ENCODE data around the gene PDE6A. TPM values are rescaled to one million over a fixed set of nuclear protein-coding genes. Genes with fewer than 3 reads are reported as not detected.
A peak's percentile ranks its signal among the peaks of the same experiment; 100 is the strongest.

Gene PDE6A
- total and polyA plus RNA-seq, 5 experiments from 2014 or later = not detected

DNA sequence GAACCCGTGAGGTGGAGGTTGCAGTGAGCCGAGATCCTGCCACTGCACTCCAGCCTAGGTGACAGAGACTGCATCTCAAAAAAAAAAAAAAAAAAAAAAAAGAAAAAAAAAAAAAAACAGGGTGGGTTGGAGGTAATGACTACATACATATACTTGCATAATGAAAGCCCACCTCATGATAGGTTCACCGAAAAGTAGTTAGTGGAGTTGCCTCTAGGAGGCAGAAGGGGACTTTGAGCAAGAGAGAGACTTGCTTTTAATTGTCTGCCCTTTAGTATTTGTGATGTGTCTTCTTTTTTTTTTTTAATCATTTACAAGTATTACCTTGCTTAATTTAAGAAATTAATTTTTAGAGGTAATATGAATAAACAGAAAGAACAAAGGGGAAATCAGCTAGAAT lies 114.6 kb downstream of the PDE6A start:
- no peak overlapping the region for H3K4me3 Mint-ChIP-seq
- peaks cover 0 to 35% (median 1%) of the 10 kb centered on the region in 3 donors for H3K36me3 Mint-ChIP-seq
- no peak for DNase-seq
- POLR2A ChIA-PET = no interaction called here
- H3K27me3 Mint-ChIP-seq = no peaks in the 10 kb centered on the region
- H3K9me3 Mint-ChIP-seq = no peaks in the 10 kb centered on the region
- no peak for ATAC-seq
- H3K27ac Mint-ChIP-seq = no peak overlapping the region
- peaks cover 0 to 6% (median 2%) of the 10 kb centered on the region in 4 donors for H3K4me1 Mint-ChIP-seq

DNA sequence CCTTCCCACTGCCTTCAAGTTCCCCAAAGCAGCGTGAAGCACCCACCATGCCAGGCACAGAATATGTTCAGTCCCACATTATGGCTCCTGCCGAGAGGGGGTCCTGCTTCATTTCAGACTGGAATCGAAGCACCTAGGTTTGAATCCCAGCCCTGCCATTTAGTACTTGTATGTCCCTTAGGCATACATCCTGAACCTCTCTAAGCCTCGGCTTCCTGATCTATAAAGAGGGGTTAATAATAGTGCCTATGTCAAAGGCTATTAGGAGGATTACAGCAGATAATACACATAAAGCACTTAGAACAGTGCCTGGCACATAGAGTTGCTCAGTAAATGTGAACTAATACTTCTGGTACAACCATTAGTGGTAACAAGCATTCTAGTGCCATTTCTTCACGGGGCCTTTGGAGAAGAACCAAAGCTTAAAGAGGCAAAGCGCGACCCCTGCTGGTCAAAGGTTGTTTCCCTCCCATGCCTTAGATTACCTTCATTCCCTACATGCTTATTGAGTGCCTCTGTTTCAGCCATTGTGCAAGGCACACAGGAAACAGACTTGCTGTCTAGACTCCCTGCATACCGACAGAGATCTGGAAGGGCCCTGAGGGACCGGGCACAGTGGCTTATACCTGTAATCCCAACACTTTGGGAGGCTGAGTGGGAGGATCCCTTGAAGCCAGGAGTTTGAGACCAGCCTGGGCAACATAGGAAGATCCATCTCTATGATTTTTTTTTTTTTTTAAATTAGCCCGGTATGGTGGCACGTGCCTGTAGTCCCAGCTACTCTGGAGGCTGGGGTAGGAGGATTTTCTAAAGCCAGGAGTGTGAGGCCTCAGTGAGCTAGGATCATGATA lies 116.2 kb downstream of the PDE6A start:
- Mint-ChIP-seq H3K9me3 (no peaks in the 10 kb centered on the region), H3K36me3 (peaks cover 0 to 35% (median 0%) of the 10 kb centered on the region in 3 donors), H3K4me3 (no peak overlapping the region), H3K27ac (no peak overlapping the region), H3K27me3 (no peaks in the 10 kb centered on the region), H3K4me1 (peaks cover 0 to 6% (median 2%) of the 10 kb centered on the region in 4 donors)
- POLR2A ChIA-PET = interaction anchor here (0.7 to 1.6 kb wide), 2 partner anchors 192 to 1373 kb away, joined by 3 to 5 read pairs; no protein-coding TSS in a partner anchor
- peak; percentile 80 to 84 for ATAC-seq
- DNase-seq = peak; percentile 55 to 88 (median 75)

DNA sequence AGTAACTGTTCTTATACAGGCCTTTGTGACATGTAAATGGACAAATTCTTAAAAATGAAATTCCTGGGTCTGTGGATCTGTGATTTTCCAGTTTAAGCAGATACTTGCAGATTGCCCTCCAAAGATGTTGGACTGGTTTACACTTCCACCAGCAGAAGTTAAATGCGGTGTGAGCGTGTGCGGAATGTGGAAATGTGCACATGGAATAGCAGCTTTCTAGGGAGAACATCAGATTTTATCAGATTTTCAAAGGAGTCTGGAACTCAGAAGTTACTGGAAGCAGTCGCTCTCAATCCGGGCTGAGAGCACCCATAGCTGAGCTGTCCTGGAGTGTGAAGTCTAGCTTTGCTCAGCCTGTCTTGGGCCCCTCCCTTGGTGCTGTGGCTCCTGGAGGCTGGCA lies 117.0 kb downstream of the PDE6A start:
- Mint-ChIP-seq H3K36me3 (peaks cover 0 to 29% (median 0%) of the 10 kb centered on the region in 3 donors), H3K4me3 (no peak overlapping the region), H3K4me1 (peaks cover 0 to 6% (median 2%) of the 10 kb centered on the region in 4 donors), H3K27ac (peak overlapping the region in 1 of 10 donors; percentile 75), H3K27me3 (no peaks in the 10 kb centered on the region), H3K9me3 (no peaks in the 10 kb centered on the region)
- ATAC-seq = no peak
- POLR2A ChIA-PET = interaction anchor here (1.6 kb wide), 1 partner anchor 191 kb away, joined by 5 read pairs; no protein-coding TSS in a partner anchor
- no peak for DNase-seq

DNA sequence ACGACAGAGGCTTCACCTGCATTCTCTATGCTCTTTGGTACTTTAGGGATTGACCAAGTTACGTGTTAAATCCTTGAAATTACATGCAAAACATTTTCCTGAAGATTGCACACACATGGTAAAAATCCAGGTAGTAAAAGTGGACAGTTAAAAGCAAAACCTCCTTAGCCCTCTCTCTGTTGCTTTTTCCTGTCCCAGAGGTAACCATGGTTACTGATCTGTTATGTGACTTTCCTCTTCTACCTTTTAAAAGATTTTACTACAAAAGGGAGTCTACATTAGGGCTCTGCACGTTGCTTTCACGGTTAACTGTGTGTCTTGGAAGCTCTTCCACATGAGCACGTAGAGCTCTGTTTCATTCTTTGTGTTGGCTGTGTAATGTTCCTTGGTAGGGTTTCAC lies 117.5 kb downstream of the PDE6A start:
- no peaks in the 10 kb centered on the region for H3K9me3 Mint-ChIP-seq
- H3K36me3 Mint-ChIP-seq = peaks cover 0 to 25% (median 0%) of the 10 kb centered on the region in 3 donors
- ATAC-seq (no peak), DNase-seq (no peak)
- no peak overlapping the region for H3K4me3 Mint-ChIP-seq
- POLR2A ChIA-PET = no interaction called here
- H3K4me1 Mint-ChIP-seq = peaks cover 0 to 6% (median 2%) of the 10 kb centered on the region in 4 donors
- H3K27ac Mint-ChIP-seq = peak overlapping the region in 2 of 10 donors; percentile 31 to 75
- no peaks in the 10 kb centered on the region for H3K27me3 Mint-ChIP-seq

DNA sequence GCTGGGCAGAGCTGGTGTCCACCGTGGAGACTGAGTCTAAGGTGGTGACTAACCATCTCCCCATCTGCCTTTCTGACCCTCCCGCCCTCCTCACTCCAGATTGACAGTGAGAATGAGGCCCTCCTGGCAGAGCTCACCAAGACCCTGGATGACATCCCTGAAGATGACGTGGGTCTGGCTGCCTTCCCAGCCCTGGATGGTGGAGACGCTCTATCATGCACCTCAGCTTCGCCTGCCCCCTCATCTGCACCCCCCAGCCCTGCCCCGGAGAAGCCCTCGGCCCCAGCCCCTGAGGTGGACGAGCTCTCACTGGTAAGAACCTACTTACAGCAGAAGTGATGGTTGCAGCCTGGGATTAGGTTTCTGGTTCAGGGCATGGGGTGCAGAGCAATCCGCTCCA lies 118.0 kb downstream of the PDE6A start:
- Mint-ChIP-seq H3K36me3 (peaks cover 0 to 26% (median 0%) of the 10 kb centered on the region in 3 donors), H3K27me3 (no peaks in the 10 kb centered on the region), H3K4me3 (no peak overlapping the region), H3K27ac (peak overlapping the region in 3 of 10 donors; percentile 34 to 75 (median 48)), H3K4me1 (peaks cover 0 to 6% (median 2%) of the 10 kb centered on the region in 4 donors), H3K9me3 (no peaks in the 10 kb centered on the region)
- DNase-seq = no peak
- ATAC-seq = no peak
- POLR2A ChIA-PET = no interaction called here

DNA sequence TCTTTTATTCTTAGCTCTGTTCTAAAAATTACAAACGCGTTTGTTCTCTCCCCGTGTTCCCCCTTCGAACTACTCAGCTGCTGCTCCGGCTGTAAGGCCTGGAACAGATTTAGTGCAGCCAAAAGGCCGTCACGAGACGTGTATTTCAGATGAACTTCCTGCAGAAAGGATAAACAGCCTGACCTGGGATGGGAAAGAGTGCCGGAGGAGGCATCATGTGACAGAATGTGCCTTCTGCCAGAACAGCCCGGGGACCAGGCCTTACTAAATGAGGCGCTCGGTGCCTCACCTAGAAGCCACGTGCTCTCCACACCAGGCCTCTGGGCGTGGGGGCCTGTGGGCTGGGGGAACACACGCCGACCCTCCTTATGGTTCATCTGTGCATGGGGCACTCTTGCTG lies 119.7 kb downstream of the PDE6A start:
- Mint-ChIP-seq H3K36me3 (peaks cover 0 to 29% (median 3%) of the 10 kb centered on the region in 3 donors), H3K4me1 (peaks cover 0 to 6% (median 2%) of the 10 kb centered on the region in 4 donors), H3K27ac (peak overlapping the region in 1 of 10 donors; percentile 48), H3K4me3 (no peak overlapping the region), H3K27me3 (no peaks in the 10 kb centered on the region), H3K9me3 (no peaks in the 10 kb centered on the region)
- ATAC-seq = no peak
- POLR2A ChIA-PET = no interaction called here
- DNase-seq = no peak

DNA sequence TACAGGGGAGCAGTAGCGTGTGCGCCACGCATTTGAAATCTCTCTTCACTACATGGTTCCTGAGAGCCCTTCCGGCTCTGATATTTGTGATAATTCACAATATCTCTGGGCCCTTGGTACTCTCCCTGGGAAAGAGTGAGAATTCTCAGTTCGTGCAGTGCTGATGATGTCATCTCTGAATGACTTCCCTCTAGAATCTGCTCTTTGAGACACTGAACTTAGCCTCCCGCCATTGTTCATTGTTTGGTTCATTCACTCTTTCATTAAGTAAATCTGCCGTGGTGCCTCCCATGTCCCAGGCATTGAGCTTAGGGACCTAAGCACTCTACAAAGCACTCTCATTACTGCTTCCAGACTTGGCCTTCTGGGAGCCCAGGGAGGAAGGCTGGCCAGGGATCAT lies 120.5 kb downstream of the PDE6A start:
- H3K4me3 Mint-ChIP-seq = no peak overlapping the region
- no peak for DNase-seq
- H3K9me3 Mint-ChIP-seq = no peaks in the 10 kb centered on the region
- H3K27me3 Mint-ChIP-seq = no peaks in the 10 kb centered on the region
- no peak for ATAC-seq
- peaks cover 0 to 6% (median 2%) of the 10 kb centered on the region in 4 donors for H3K4me1 Mint-ChIP-seq
- peak overlapping the region in 1 of 10 donors; percentile 35 for H3K27ac Mint-ChIP-seq
- POLR2A ChIA-PET = no interaction called here
- peaks cover 0 to 26% (median 3%) of the 10 kb centered on the region in 3 donors for H3K36me3 Mint-ChIP-seq

DNA sequence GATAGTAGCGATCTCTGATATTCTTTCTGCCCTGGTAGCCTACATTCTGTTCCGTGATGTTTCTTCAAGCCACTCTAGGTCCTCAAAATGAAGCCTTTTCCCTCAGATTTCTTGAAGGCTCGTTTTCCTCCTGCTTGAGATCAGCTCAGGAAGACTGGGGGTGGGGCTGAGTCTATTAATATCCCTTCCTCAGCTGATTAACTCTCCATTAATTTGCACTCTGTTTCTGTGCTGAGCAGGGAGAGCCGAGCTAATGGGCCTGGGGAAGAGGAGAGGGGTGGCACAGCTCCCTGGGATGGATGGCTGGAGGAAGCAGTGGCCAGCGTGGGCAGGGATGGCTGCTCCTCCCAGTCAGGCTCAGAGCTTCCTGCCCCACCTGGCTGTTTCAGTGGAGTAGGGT lies 121.2 kb downstream of the PDE6A start:
- no peak for DNase-seq
- no peak for ATAC-seq
- Mint-ChIP-seq H3K4me1 (peaks cover 0 to 2% (median 0%) of the 10 kb centered on the region in 4 donors), H3K27me3 (no peaks in the 10 kb centered on the region), H3K27ac (peak overlapping the region in 1 of 10 donors; percentile 60), H3K36me3 (peaks cover 0 to 24% (median 3%) of the 10 kb centered on the region in 3 donors), H3K9me3 (no peaks in the 10 kb centered on the region), H3K4me3 (no peak overlapping the region)
- POLR2A ChIA-PET = no interaction called here

DNA sequence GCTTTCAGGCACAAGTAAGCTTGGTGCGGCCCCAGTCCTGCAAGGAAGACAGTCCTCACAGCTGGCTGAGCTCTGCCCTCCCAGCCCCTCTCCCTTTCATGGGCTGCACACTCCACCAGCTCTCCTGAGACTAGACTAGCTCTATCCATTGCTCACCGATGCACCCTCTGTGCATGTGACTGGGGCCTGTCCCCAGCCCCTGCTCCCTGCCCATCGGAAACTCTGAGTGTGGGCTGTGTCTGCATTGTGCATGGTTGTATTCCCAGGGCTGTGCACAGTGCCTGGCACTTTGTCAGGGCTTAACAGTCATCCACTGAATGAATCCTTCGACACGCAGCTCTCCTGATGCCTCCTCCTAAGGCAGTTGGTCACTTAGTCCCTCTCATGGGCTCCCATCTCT lies 122.3 kb downstream of the PDE6A start:
- no peak for ATAC-seq
- H3K27ac Mint-ChIP-seq = peak overlapping the region in 3 of 10 donors; percentile 49 to 81 (median 69)
- POLR2A ChIA-PET = no interaction called here

DNA sequence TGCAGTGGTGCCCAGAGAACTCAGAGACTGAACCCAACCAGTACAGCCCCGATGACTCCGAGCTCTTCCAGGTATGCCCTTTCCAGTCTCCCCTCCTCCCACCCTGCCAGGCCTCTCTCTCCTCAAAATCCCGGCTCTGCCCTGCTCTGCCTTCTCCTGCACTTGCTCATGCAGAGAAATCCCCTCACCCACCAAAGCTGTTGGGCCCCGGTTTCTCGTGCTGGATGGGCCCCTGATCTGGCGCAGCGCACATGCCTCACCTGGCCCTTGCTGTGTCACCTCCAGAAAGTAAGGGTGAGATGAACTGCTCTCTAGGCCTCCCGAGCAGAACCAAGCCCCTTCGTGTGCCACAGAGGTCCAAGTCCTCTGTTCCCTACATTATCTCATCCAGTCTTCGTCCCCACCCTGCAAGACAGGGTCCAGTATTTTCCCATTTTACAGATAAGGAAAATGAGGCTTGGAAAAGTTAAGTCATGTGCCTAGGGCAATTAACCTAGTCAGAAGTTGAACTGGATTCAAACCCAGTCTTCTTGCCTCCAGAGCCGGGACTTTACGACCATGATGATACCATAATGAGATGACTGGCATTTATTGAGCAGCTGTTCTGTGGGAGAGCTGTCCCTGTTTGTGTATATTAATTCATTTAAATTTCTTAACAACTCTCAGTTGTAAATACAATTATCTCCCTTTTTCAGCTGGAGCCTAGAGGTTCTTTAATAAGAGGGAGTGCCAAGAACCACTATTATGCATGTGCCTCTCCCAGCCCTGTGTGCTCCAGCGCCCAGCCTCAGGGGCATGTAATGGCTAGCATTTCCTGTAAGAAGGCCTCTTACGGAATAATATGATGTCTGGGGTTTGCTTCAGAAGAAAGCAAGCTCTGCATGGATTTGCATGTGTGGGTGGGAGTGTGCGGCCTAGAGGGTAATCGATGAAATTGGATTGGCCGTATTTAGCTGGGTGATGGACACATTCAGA lies 123.8 kb downstream of the PDE6A start:
- no peaks in the 10 kb centered on the region for H3K9me3 Mint-ChIP-seq
- peak overlapping the region in 3 of 10 donors; percentile 35 to 79 (median 77) for H3K27ac Mint-ChIP-seq
- POLR2A ChIA-PET = no interaction called here
- no peak overlapping the region for H3K4me3 Mint-ChIP-seq
- no peaks in the 10 kb centered on the region for H3K27me3 Mint-ChIP-seq
- ATAC-seq (no peak), DNase-seq (no peak)
- H3K36me3 Mint-ChIP-seq = peaks cover 0 to 16% (median 3%) of the 10 kb centered on the region in 3 donors
- H3K4me1 Mint-ChIP-seq = peaks cover 0 to 3% (median 0%) of the 10 kb centered on the region in 4 donors

More for the DNA sequence above, 122.3 kb downstream of the PDE6A start:
- Mint-ChIP-seq H3K9me3 (no peaks in the 10 kb centered on the region), H3K4me3 (no peak overlapping the region), H3K4me1 (no peaks in the 10 kb centered on the region), H3K27me3 (no peaks in the 10 kb centered on the region), H3K36me3 (peaks cover 0 to 21% (median 3%) of the 10 kb centered on the region in 3 donors)
- no peak for DNase-seq

DNA sequence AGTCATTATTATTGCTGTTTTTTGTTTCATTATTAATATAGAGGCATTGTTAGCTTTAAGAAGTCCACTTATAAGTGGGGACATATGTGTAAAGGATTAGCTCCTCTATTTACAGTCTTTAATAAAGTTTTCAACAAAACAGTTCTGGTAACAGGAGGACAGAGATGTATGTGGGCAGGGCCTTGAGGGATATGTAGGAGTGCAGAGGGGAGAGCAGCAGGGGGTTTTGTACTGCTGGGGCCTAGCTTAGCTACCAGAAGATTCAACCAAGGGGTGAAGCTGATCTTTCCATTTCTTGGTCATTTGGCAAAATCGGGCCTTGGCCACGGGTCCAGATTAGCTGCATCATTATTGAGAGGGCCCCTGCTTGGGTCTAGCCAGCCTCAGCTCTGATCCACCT lies 124.6 kb downstream of the PDE6A start:
- POLR2A ChIA-PET = no interaction called here
- H3K4me1 Mint-ChIP-seq = peaks cover 0 to 3% (median 0%) of the 10 kb centered on the region in 4 donors
- H3K27ac Mint-ChIP-seq = no peak overlapping the region
- H3K27me3 Mint-ChIP-seq = no peaks in the 10 kb centered on the region
- DNase-seq (no peak), ATAC-seq (no peak)
- no peak overlapping the region for H3K4me3 Mint-ChIP-seq
- no peaks in the 10 kb centered on the region for H3K9me3 Mint-ChIP-seq
- H3K36me3 Mint-ChIP-seq = peaks cover 0 to 16% (median 3%) of the 10 kb centered on the region in 3 donors

DNA sequence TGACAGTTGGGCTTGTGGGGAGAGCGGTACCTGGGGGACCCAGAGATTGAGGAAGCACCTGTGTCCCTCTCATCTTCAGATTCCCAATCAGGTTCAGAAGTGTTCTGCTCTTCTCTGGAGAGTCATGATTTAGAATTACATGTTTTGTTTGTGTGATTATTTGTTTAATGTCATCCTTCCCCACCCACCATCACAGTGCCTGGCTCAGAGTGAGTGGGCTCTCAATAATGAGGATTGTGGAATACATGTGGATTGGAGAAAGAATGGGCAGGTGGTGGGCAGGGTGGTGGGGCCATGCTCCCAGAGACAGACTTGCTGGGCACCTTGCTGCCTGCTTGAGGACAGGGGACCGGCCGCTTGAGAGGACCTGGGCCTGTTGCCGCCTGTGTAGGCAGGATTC lies 126.5 kb downstream of the PDE6A start:
- Mint-ChIP-seq H3K9me3 (no peaks in the 10 kb centered on the region), H3K27ac (peak overlapping the region in 3 of 10 donors; percentile 24 to 53 (median 39)), H3K36me3 (peaks cover 0 to 16% (median 3%) of the 10 kb centered on the region in 3 donors), H3K4me3 (no peak overlapping the region), H3K4me1 (peaks cover 0 to 4% (median under 1%) of the 10 kb centered on the region in 4 donors), H3K27me3 (no peaks in the 10 kb centered on the region)
- POLR2A ChIA-PET = no interaction called here
- ATAC-seq (no peak), DNase-seq (no peak)

Data from naive thymus-derived CD8-positive, alpha-beta T cell (primary cell).